Hepatocyte (in vitro differentiated cells): ENCODE data around the gene TSPAN9. TPM values are rescaled to one million over a fixed set of nuclear protein-coding genes. Genes with fewer than 3 reads are reported as not detected.

Experiments
- DNase-seq: peaks from one replicate; pipeline ENCODE4 v3.0.0-alpha.2; 2016; ENCODE audit warnings: low spot score
- H2AFZ ChIP-seq: fragments of 200-600 bp; sonication (generic); 2 replicates; pipeline ENCODE4 v1.6.0; 2016; ENCODE audit warnings: antibody characterized with exemption, mild to moderate bottlenecking
- H3K27ac ChIP-seq: fragments of 200-600 bp; sonication (generic); 2 replicates; pipeline ENCODE4 v1.5.1; 2016; ENCODE audit warnings: mild to moderate bottlenecking
- H3K27me3 ChIP-seq: fragments of 200-600 bp; sonication (generic); 2 replicates; pipeline ENCODE4 v1.6.1; 2016
- H3K36me3 ChIP-seq: fragments of 200-600 bp; sonication (generic); replicated peaks from 2 replicates; pipeline ENCODE4 v1.5.1; 2016; ENCODE audit warnings: low read depth; ENCODE audit not compliant: insufficient read depth
- H3K4me1 ChIP-seq: fragments of 200-600 bp; sonication (generic); 2 replicates; pipeline ENCODE4 v1.5.1; 2016; ENCODE audit warnings: mild to moderate bottlenecking, moderate library complexity; ENCODE audit not compliant: insufficient read depth
- H3K4me2 ChIP-seq: fragments of 200-600 bp; sonication (generic); 2 replicates; pipeline ENCODE4 v1.6.0; 2016
- H3K4me3 ChIP-seq: fragments of 200-600 bp; sonication (generic); 2 replicates; pipeline ENCODE4 v1.5.1; 2016; ENCODE audit warnings: mild to moderate bottlenecking
- H3K79me2 ChIP-seq: fragments of 200-600 bp; sonication (generic); 2 replicates; pipeline ENCODE4 v1.6.0; 2017; ENCODE audit warnings: mild to moderate bottlenecking
- H3K9me2 ChIP-seq: fragments of 200-600 bp; sonication (generic); replicated peaks from 2 replicates; pipeline ENCODE4 v1.6.0; 2017; ENCODE audit warnings: mild to moderate bottlenecking; ENCODE audit not compliant: insufficient read depth
- H3K9me3 ChIP-seq: fragments of 200-600 bp; sonication (generic); 2 replicates; pipeline ENCODE4 v1.5.1; 2016; ENCODE audit warnings: low read depth, mild to moderate bottlenecking
- H4K20me1 ChIP-seq: fragments of 200-600 bp; sonication (generic); 2 replicates; pipeline ENCODE4 v1.6.0; 2016; ENCODE audit warnings: mild to moderate bottlenecking; ENCODE audit not compliant: insufficient read depth, poor library complexity, severe bottlenecking
- CTCF ChIP-seq: fragments of 200-600 bp; sonication (generic); IDR thresholded peaks from 2 replicates; pipeline ENCODE4 v1.5.1; 2016; ENCODE audit warnings: antibody characterized with exemption, mild to moderate bottlenecking; ENCODE audit not compliant: poor library complexity
- EZH2 ChIP-seq: fragments of 200-600 bp; sonication (generic); IDR thresholded peaks from 2 replicates; pipeline ENCODE4 v1.6.1; 2016; ENCODE audit warnings: antibody characterized with exemption, mild to moderate bottlenecking, borderline replicate concordance
- EZH2phosphoT487 ChIP-seq: fragments of 200-600 bp; sonication (generic); IDR thresholded peaks from one replicate; pipeline ENCODE4 v1.6.1; 2018; ENCODE audit warnings: antibody characterized with exemption, mild to moderate bottlenecking, low read depth, moderate library complexity; ENCODE audit not compliant: unreplicated experiment, severe bottlenecking
- WGBS: methylation state at CpG from one replicate; pipeline ENCODE4 v1.1.6; 2016; ENCODE audit warnings: low lambda C conversion rate; ENCODE audit errors: missing lambda C conversion rate; 5-methylcytosine and 5-hydroxymethylcytosine counted together
- polyA plus RNA-seq: library from polyadenylated mRNA; unstranded; fragments of >200 nt; fragmentation: Nextera tagmentation; extraction: Ambion mirVana; gene quantifications from 2 replicates; pipeline ENCODE4 v1.2.1, GENCODE V29; 2016
- total RNA-seq: library from RNA; depleted of rRNA; stranded (reverse); fragments of >200 nt; gene quantifications from 2 replicates; pipeline ENCODE4 v1.2.3, GENCODE V29; 2014

The TSPAN9 gene
- total and polyA plus RNA-seq, 2 experiments from 2014 or later, result 16.6 to 38.6 TPM

- Histone ChIP-seq H3K9me3 (no peaks in the 10 kb centered on the region), H3K9me2 (no peaks in the 10 kb centered on the region), H3K4me2 (no peak overlapping the region), H3K4me3 (no peak overlapping the region), H2AFZ (no peak overlapping the region), H4K20me1 (no peaks in the 10 kb centered on the region), H3K4me1 (no peaks in the 10 kb centered on the region), H3K36me3 (no peaks in the 10 kb centered on the region), H3K27me3 (no peaks in the 10 kb centered on the region), H3K79me2 (no peaks in the 10 kb centered on the region), H3K27ac (no peak overlapping the region)
- TF ChIP-seq CTCF (no peak), EZH2 (no peak), EZH2phosphoT487 (no peak)
- no peak for DNase-seq
Measured at GRCh38 chr12:3325736-3326135, 248.6 kb downstream of the TSPAN9 start.

- Histone ChIP-seq H3K9me3 (no peaks in the 10 kb centered on the region), H3K4me3 (no peak overlapping the region), H3K4me1 (no peaks in the 10 kb centered on the region), H4K20me1 (no peaks in the 10 kb centered on the region), H3K36me3 (no peaks in the 10 kb centered on the region), H3K4me2 (no peak overlapping the region), H3K79me2 (no peaks in the 10 kb centered on the region), H3K9me2 (no peaks in the 10 kb centered on the region), H3K27ac (no peak overlapping the region), H2AFZ (no peak overlapping the region), H3K27me3 (no peaks in the 10 kb centered on the region)
- no peak for DNase-seq
- TF ChIP-seq CTCF (no peak), EZH2 (no peak), EZH2phosphoT487 (no peak)
- WGBS, result 64% methylated on average over 15 of the region's 15 CpGs
Measured at GRCh38 chr12:3326156-3326849, 249.1 kb downstream of the TSPAN9 start.

- 83% methylated on average over 16 of the region's 17 CpGs for WGBS
Measured at GRCh38 chr12:3326850-3327780, 249.9 kb downstream of the TSPAN9 start.

More at GRCh38 chr12:3326850-3327780, 249.9 kb downstream of the TSPAN9 start:
- no peaks in the 10 kb centered on the region for H4K20me1 ChIP-seq
- H2AFZ ChIP-seq, result no peak overlapping the region
- H3K9me2 ChIP-seq, result no peaks in the 10 kb centered on the region
- H3K27me3 ChIP-seq, result no peaks in the 10 kb centered on the region
- H3K9me3 ChIP-seq, result no peaks in the 10 kb centered on the region
- H3K27ac ChIP-seq, result no peak overlapping the region
- no peaks in the 10 kb centered on the region for H3K36me3 ChIP-seq
- no peak overlapping the region for H3K4me2 ChIP-seq
- TF ChIP-seq CTCF (no peak), EZH2phosphoT487 (no peak), EZH2 (no peak)
- no peaks in the 10 kb centered on the region for H3K79me2 ChIP-seq
- no peak for DNase-seq
- no peak overlapping the region for H3K4me3 ChIP-seq
- H3K4me1 ChIP-seq, result no peaks in the 10 kb centered on the region
